Peyer's patch (tissue), 4 donors: ENCODE measurements around the gene TIMP2. TPM values are rescaled to one million over a fixed set of nuclear protein-coding genes. Genes with fewer than 3 reads are reported as not detected.

Source experiments
- DNase-seq, 3 donors: peaks; one replicate each; pipeline ENCODE4 v3.0.0-alpha.2; 2017 to 2019
- H3K27ac ChIP-seq, 4 donors: fragments of 200-600 bp; sonication (generic); one replicate each; pipeline ENCODE4 v1.5.1; 2016 to 2019
- H3K27me3 ChIP-seq, 2 donors: fragments of 200-600 bp; sonication (generic); one replicate each; pipeline ENCODE4 v1.5.1; 2019
- H3K36me3 ChIP-seq, 3 donors: fragments of 200-600 bp; sonication (generic); one replicate each; pipeline ENCODE4 v1.5.1; 2016 to 2019
- H3K4me1 ChIP-seq, 4 donors: fragments of 200-600 bp; sonication (generic); one replicate each; pipeline ENCODE4 v1.5.1; 2016 to 2019
- H3K4me3 ChIP-seq, 4 donors: fragments of 200-600 bp; sonication (generic); 1 replicate in 3 of 4; 2 replicates in 1 of 4; pipeline ENCODE4 v1.5.1; 2016 to 2019; ENCODE audit warnings: mild to moderate bottlenecking in 1 of 4
- H3K9me3 ChIP-seq, 4 donors: fragments of 200-600 bp; sonication (generic); one replicate each; pipeline ENCODE4 v1.5.1; 2016 to 2019; ENCODE audit warnings: mild to moderate bottlenecking in 1 of 4
- CTCF ChIP-seq, 6 experiments: fragments of 450-650 bp in 4 of 6; fragments of 200-600 bp in 2 of 6; sonication (generic) in 1 of 6; IDR thresholded peaks; one replicate each; pipeline ENCODE4 v1.5.1; 2017 to 2019; ENCODE audit warnings: antibody characterized with exemption in 6 of 6, mild to moderate bottlenecking in 3 of 6, moderate library complexity in 1 of 6
- POLR2A ChIP-seq, 2 donors: fragments of 450-650 bp; IDR thresholded peaks; one replicate each; pipeline ENCODE4 v1.5.1; 2017; ENCODE audit warnings: antibody characterized with exemption in 2 of 2, mild to moderate bottlenecking in 2 of 2, moderate library complexity in 2 of 2
- total RNA-seq, 4 donors: library from RNA; depleted of rRNA; stranded (reverse); fragments of >200 nt; gene quantifications; one replicate each; pipeline ENCODE4 v1.1.0, GENCODE V29; 2016

The TIMP2 gene
- total RNA-seq, 4 donors from 2014 or later: 27.2 to 73.2 (median 45.0) TPM

- peaks cover 0 to 98% (median 0%) of the 10 kb centered on the region in 3 donors for H3K36me3 ChIP-seq
- H3K27ac ChIP-seq: no peak overlapping the region
- H3K27me3 ChIP-seq: no peaks in the 10 kb centered on the region
- no peak overlapping the region for H3K4me3 ChIP-seq
- TF ChIP-seq POLR2A (IDR thresholded peaks at IDR 0.05) (no peak), CTCF (IDR thresholded peaks at IDR 0.05) (no peak)
- no peak for DNase-seq
- H3K9me3 ChIP-seq: no peaks in the 10 kb centered on the region
- no peaks in the 10 kb centered on the region for H3K4me1 ChIP-seq
These were observed 92.7 kb downstream of the TIMP2 start for GRCh38 chr17:78832541-78832810.

GRCh38 chr17:78831688-78832540 lies 93.3 kb downstream of the TIMP2 start:
- TF ChIP-seq POLR2A (IDR thresholded peaks at IDR 0.05) (no peak), CTCF (IDR thresholded peaks at IDR 0.05) (no peak)
- Histone ChIP-seq H3K27me3 (no peaks in the 10 kb centered on the region), H3K4me1 (no peaks in the 10 kb centered on the region), H3K36me3 (peaks cover 0 to 98% (median 0%) of the 10 kb centered on the region in 3 donors), H3K4me3 (no peak overlapping the region), H3K27ac (no peak overlapping the region), H3K9me3 (no peaks in the 10 kb centered on the region)
- DNase-seq: no peak

- Histone ChIP-seq H3K27me3 (no peaks in the 10 kb centered on the region), H3K36me3 (peaks cover 0 to 97% (median 0%) of the 10 kb centered on the region in 3 donors), H3K4me3 (no peak overlapping the region), H3K4me1 (no peaks in the 10 kb centered on the region), H3K27ac (no peak overlapping the region), H3K9me3 (no peaks in the 10 kb centered on the region)
- no peak for TF ChIP-seq POLR2A (IDR thresholded peaks at IDR 0.05)
- no peak for TF ChIP-seq CTCF (IDR thresholded peaks at IDR 0.05)
- DNase-seq: no peak
These were observed 95.7 kb downstream of the TIMP2 start for GRCh38 chr17:78829477-78829876.

- H3K27ac ChIP-seq: no peak overlapping the region
- no peaks in the 10 kb centered on the region for H3K9me3 ChIP-seq
- no peak overlapping the region for H3K4me3 ChIP-seq
- DNase-seq: no peak
- H3K36me3 ChIP-seq: peaks cover 0 to 97% (median 0%) of the 10 kb centered on the region in 3 donors
- no peak for TF ChIP-seq CTCF (IDR thresholded peaks at IDR 0.05)
- no peak for TF ChIP-seq POLR2A (IDR thresholded peaks at IDR 0.05)
- H3K4me1 ChIP-seq: no peaks in the 10 kb centered on the region
- H3K27me3 ChIP-seq: no peaks in the 10 kb centered on the region
These were observed 96.6 kb downstream of the TIMP2 start for GRCh38 chr17:78828470-78829185.

- DNase-seq: peak in 2 of 3 donors; percentile 50 to 63
- H3K27ac ChIP-seq: peak overlapping the region in 1 of 4 donors; percentile 1
- H3K36me3 ChIP-seq: peaks cover 0 to 97% (median 0%) of the 10 kb centered on the region in 3 donors
- TF ChIP-seq CTCF (IDR thresholded peaks at IDR 0.05) (no peak), POLR2A (IDR thresholded peaks at IDR 0.05) (no peak)
- H3K27me3 ChIP-seq: no peaks in the 10 kb centered on the region
- H3K9me3 ChIP-seq: no peaks in the 10 kb centered on the region
- H3K4me1 ChIP-seq: no peaks in the 10 kb centered on the region
- H3K4me3 ChIP-seq: no peak overlapping the region
These were observed 98.2 kb downstream of the TIMP2 start for GRCh38 chr17:78826836-78827509.
